DMS79 (cell line): Measurements from ENCODE around the gene SFTPD.
"Not testable (repeated sequence)": the region's sequence is repeated elsewhere in the genome, so short reads cannot be mapped to it uniquely, and the experiment has no call there.

ENCODE experiments used
- DNase-seq: peaks from one replicate; lab custom pipeline; 2025; lab: John Stamatoyannopoulos, UW

SFTPD gene

GRCh38 chr10:79948976-79949722, at the start of gene SFTPD:
Gene SFTPD (minus strand): TSS chr10:79949105. CDS start chr10:79946659, 2,446 bp downstream.
- no peak for DNase-seq

DNA sequence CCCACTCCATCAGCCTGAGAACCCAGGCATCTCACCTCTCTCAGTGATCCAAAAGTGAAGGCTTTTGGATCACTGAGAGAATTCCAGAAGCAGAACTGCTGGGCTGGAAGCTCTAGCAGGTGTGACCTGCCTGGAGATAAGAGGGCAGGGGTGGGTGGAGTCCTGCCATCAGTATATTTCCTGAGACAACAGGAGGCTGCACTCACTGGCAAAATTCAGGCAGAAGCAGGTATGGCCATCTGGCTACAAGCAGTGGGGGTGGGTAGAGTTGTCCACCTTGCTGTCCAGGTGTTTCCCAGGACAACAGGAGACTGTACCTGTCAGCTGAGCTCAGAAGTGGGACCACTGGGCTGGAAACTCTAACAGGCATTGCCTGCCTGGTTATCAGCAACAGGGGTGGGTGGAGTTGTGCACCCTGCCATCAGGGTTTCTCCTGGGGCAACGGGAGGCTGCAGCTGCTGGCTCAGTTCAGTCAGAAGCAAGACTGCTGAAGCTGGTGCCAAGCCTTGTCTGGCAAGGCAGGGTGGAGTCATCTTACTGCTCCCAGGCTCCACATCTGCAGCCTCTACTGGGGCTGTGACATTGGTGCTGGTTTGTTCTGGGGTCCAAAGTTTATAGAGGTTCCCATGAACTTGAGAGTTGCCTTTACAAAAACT, 47.2 kb upstream of the SFTPD start:
- DNase-seq, result no peak

- no peak for DNase-seq
These were observed 45.7 kb upstream of the SFTPD start for GRCh38 chr10:79994556-79994955.

DNA sequence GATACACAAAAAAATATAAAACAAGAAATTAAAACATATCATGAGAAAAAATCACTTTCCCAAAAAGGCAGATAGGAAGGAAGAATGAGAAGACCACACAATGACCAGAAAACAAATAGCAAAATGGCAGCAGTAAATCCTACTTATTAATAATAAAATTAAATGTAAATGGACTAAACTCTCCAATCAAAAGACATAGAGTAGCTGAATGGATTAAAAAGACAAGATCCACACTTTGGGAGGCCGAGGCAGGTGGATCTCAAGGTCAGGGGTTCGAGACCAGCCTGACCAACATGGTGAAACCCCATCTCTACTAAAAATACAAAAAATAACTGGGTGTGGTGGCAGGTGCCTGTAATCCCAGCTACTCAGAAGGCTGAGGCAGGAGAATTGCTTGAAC, 39.3 kb upstream of the SFTPD start:
- DNase-seq, result not testable (repeated sequence)

DNA sequence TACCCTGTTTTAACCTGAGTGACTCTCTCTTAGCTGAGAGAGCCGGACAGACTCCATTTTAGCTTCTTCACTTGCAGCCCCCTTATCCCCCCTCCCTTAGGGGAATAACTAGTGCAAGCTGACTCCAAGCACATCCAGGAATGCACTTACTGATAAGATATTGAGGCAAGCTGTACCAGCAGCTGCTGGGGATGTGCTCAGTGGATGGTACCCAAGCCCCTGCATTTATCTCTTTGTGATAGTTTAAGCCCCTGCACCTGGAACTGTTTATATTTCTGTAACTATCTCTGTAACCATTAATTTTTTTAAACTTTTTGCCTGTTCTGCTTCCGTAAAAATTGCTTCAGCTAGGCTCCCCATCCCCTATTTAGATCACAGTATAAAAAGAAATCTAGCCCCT, 37.8 kb upstream of the SFTPD start:
- not testable (repeated sequence) for DNase-seq

DNA sequence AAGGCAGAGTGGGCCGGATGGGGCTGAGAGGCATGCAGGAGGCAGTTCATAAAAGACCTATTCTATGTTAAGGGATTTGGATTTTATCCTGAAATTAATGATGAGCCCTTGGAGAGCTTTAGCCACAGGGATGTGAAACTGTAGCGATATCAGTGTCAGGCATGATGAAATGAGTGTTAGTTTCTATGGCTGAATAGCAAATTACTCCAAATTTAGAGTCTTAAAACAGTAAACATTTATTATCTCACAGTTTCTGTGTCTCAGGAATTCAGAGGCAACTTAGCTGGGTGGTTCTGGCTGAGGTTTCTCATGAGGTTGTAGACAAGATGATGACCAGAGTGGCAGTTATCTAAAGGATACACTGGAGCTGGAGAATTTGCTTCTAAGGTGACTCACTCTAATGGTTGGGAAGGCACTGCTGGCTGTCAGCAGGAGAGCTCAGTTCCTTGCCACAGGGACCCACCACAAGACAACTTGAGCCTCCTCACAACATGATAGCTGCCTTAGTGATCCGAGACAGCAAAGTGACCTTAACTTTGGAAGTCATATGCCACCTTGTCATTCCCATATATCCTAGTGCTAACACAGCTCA, 36.7 kb upstream of the SFTPD start:
- no peak for DNase-seq

GRCh38 chr10:79984851-79985250, 35.9 kb upstream of the SFTPD start:
- no peak for DNase-seq

DNA sequence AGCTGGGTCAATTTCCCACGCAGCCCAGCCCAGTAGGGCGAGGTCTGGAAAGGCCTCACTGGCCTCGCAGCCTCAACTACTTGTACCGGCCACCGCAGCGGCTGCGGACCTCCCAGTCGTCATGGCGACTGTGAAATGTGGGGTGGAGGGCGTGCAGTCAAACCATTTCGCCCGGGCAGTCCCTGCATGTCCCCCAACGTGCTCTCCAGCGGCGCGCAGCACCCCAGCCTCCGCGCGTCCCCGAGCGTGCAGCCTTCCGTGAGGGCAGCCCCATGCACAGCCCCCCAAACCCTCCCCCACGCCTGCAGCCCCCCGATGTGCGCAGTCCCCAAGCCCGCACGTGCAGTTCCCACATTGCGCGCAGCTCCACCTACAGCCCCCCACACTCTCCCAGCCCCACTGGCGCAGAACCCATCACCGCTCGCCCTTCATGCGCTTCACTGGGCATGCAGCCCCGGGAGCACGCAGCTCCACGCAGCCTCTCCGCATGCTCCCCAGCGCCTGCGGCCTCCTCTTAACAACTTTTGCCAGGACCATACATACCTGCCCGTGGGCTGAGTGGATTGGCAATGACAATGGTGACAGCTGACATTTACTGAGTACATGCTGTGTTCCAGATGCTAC, 34.5 kb upstream of the SFTPD start:
- no peak for DNase-seq

DNA sequence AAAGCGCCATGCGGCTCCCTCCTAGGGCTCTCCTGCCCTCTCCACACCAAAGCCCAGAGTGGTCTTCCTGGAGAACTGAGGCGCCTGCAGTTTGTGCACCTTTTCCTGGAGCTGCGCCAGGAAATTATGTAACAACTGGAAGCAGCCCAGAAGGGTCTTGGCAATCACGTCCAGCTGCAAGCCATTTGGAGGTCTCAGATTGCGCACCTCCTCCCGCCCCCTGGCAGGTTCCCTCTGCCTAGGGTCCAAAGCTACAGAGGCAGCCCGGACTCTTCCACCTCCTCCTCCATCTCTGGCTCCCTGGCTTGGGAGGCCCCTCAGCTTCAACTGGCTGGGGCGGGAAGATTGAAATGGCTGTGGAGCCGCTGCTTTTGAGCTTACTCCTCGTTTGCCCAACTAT, 34.0 kb upstream of the SFTPD start:
- DNase-seq, result no peak

- peak; percentile 27 for DNase-seq
These were observed 33.5 kb upstream of the SFTPD start for GRCh38 chr10:79982362-79982800.

DNA sequence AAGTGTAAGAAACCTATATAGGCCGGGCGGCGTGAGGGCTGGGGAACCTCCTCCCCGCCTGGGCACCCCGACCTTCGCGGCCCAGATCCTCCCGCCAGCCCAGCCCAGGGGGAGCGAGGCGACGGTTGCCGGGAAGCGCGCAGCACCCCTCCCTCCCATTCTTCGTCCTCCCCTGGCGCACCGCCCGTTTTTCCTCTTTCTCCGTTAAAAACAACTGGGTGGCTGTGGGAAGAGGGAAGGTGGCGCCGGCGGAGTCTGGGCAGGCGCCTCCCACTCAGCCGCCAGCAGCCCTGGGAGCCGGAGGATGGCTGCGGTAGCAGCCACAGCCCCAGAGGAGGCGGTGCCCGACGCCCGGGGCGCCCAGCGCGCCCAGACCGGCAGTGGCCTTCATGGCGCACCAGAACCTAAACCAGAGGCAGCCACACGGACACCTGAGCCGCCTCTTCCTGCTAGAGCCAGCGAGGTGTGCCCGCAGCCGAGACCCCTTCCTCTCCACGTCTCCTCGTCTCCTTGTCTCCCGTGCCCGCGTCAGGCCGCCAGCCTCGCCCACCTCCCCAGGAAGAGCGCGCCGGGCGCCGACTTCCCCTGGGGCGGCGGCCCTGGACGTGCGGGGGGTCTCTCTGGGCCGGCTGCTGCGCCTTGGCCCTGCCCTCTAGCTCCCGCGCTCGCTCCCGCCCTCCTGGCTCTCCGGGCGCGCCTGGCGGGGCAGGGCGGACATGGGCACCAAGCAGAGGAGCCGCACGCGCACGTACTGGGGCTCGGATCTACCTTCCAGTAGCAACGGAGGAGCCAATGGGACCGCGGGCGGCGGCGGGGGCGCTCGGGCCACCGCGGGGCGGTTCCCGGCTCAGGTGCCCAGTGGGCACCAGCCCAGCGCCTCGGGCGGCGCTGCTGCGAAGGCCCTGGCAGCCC, 32.8 kb upstream of the SFTPD start:
- DNase-seq, result peak; percentile 27

DNA sequence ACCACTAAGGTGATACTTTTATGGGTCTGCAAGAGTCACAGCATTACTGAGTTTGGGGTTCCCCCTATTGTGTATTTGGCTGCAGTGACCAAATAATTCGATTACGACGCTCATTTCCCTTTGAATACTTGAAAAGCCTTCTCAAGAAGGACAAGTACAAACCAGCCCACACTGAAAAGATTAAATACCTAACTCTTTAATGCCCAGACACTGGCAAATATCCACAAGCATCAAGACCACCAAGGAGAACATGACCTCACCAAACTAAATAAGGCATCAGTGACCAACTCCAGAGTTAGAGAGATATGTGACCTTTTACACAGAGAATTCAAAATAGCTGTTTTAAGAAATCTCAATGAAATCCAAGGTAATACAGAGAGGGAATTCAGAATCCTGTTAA, 31.8 kb upstream of the SFTPD start:
- DNase-seq, result peak; percentile 19

- DNase-seq, result peak; percentile 24
These were observed 31.2 kb upstream of the SFTPD start for GRCh38 chr10:79979976-79980687.

- no peak for DNase-seq
These were observed 30.5 kb upstream of the SFTPD start for GRCh38 chr10:79979310-79979975.

GRCh38 chr10:79976999-79977398, 28.1 kb upstream of the SFTPD start:
- DNase-seq, result no peak

- DNase-seq, result no peak
These were observed 21.2 kb upstream of the SFTPD start for GRCh38 chr10:79970062-79970461.

DNA sequence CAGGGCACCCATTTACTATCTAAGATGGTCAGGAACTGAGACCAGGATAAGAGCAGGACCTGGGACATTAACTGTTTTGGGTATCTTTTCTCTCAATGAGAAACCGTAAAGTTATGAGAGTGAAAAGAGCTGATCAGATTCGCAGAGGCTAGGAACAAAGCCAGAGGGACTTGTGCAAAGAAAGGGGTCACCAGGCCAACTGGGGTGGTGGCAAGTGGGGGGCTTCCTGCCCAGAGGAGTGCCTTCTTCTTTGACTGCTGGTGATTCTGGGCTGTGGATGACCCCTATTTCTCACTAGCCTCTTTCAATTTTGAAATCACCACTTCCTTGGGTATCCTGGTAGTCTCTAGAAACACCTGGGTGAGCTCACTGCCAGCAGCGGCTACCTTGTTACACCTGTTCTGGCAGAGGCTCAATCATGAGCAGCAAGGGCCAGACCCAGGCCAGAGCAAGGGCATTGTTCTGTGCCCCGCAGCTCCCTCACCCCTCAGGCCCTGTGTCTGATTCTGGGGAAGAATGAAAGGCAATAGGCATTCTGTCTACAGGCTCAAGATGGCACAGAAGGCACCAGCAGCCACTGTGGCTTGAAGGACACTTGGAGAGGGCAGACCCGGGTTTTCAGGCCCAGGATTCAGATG, 999 bp downstream of the SFTPD start:
- no peak for DNase-seq

DNA sequence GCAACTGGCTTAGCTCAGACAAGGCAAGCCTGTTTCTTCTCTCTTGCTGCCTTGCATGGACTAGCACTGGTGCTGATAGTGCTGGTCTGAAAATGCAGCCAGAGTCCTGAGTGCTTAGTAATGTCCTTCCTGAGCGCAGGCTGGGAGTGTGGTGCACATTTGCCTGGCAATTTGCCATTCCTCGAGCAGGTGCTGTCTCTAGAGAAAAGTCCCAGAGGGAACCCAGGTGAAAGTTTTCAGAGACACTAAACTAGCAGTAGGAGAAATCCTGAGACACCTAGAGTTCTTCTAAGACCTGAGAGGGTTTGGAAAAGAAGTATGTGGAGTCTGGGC, 1.9 kb downstream of the SFTPD start:
- DNase-seq, result no peak

DNA sequence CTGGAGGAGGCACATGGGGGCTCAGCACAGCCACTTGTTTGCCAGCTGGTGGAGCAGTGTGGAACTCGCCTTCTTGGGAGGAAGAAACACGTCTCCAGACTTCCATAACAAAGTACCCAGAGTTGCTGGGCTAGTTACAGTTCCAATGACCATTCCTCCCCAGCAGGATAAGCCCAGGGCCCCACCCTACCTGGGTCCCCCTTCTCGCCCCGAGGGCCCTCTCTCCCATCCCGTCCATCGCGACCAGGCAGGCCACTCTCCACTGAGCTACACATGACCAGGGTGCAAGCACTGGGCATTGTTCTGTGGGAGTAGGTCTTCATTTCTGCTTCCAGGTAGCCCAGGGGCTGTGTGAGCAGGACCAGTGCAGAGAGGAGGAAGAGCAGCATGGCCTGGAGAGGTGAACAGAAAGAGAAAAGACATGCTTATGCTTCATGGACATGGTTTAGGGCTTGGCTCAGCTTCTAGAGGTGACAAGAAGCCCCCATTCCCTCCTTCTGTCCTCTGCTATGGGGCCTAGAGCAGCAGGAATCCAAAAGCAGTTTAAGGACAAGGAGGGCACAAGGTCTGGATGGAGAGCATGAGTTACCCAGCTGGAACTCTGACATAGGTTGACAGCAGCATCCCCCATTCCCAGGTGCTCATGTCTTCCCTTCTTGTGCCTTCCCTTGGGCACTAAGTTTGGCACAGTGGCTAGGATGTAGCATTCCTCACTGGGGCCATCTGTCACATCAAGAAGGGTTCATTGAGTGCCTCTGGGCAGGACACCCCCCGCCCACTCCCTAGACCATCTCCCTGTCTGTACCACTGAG, 2.4 kb downstream of the SFTPD start:
- DNase-seq, result no peak
